Endodermal cell (in vitro differentiated cells): ENCODE data around the gene SPATA33. TPM values are rescaled to one million over a fixed set of nuclear protein-coding genes. Genes with fewer than 3 reads are reported as not detected.
A peak's percentile ranks its signal among the peaks of the same experiment; 100 is the strongest.
"Not testable (repeated sequence)": the region's sequence is repeated elsewhere in the genome, so short reads cannot be mapped to it uniquely, and the experiment has no call there.

Experiments used
- DNase-seq: peaks from one replicate; pipeline ENCODE4 v3.0.0-alpha.2; 2017
- H3K27ac ChIP-seq: 2 replicates; pipeline ENCODE4 v1.5.1; 2013; ENCODE audit warnings: mild to moderate bottlenecking, low read depth, low read length, moderate library complexity
- H3K27me3 ChIP-seq: 2 replicates; pipeline ENCODE4 v1.6.1; 2013; ENCODE audit warnings: mild to moderate bottlenecking, low read length, moderate library complexity; ENCODE audit not compliant: insufficient read depth, control insufficient read depth, poor library complexity, severe bottlenecking
- H3K36me3 ChIP-seq: 2 replicates; pipeline ENCODE4 v1.7.0; 2013; ENCODE audit warnings: mild to moderate bottlenecking, low read length, moderate library complexity; ENCODE audit not compliant: control insufficient read depth, insufficient read depth
- H3K4me1 ChIP-seq: one replicate; pipeline ENCODE4 v1.7.0; 2013; ENCODE audit warnings: low read length; ENCODE audit not compliant: control insufficient read depth, insufficient read depth
- H3K4me3 ChIP-seq: 2 replicates; pipeline ENCODE4 v1.5.1; 2013; ENCODE audit warnings: mild to moderate bottlenecking, low read length, moderate library complexity
- H3K9ac ChIP-seq: 2 replicates; pipeline ENCODE4 v1.6.1; 2013; ENCODE audit warnings: mild to moderate bottlenecking, low read length, moderate library complexity; ENCODE audit not compliant: poor library complexity, severe bottlenecking; ENCODE audit errors: extremely low read depth
- H3K9me3 ChIP-seq: 2 replicates; pipeline ENCODE4 v1.6.1; 2013; ENCODE audit warnings: mild to moderate bottlenecking, low read length, moderate library complexity; ENCODE audit not compliant: control insufficient read depth
- H3K27ac Mint-ChIP-seq: 2 replicates; pipeline ENCODE4 v1.8.0; 2020; ENCODE audit warnings: mixed read lengths
- H3K27me3 Mint-ChIP-seq: 2 replicates; pipeline ENCODE4 v1.8.0; 2021; ENCODE audit warnings: mild to moderate bottlenecking, mixed read lengths; ENCODE audit not compliant: insufficient read depth
- H3K36me3 Mint-ChIP-seq: 2 replicates; pipeline ENCODE4 v1.8.0; 2020; ENCODE audit warnings: low read depth, mixed read lengths
- H3K4me1 Mint-ChIP-seq: 2 replicates; pipeline ENCODE4 v1.8.0; 2020; ENCODE audit warnings: mixed read lengths
- H3K4me3 Mint-ChIP-seq: 2 replicates; pipeline ENCODE4 v1.8.0; 2020; ENCODE audit warnings: mild to moderate bottlenecking, moderate library complexity, mixed read lengths
- H3K9me3 Mint-ChIP-seq: 2 replicates; pipeline ENCODE4 v1.8.0; 2020; ENCODE audit warnings: mild to moderate bottlenecking, mixed read lengths
- WGBS, 2 experiments: methylation state at CpG; one replicate each; pipeline versions ENCODE4 v1.1.5 to v1.1.7; 2013; ENCODE audit warnings: missing lambda C conversion rate in 2 of 2, mixed read lengths in 1 of 2; ENCODE audit not compliant: insufficient coverage in 1 of 2, insufficient read length in 1 of 2; 5-methylcytosine and 5-hydroxymethylcytosine counted together
- total RNA-seq, 2 donors: library from RNA; stranded (reverse); fragmentation: NEBNext Ultra II Directional in 1 of 2; extraction: Animal tissue kit (Norgen Biotek cat#: 25700) in 1 of 2; gene quantifications; 2 replicates in 1 of 2; 3 replicates in 1 of 2; pipeline ENCODE4 v1.2.1, GENCODE V29; 2021
- TF ChIP-seq, protein P1 (sequence below): fragments of 200-600 bp; sonication (generic); conservative IDR thresholded peaks from 2 replicates; pipeline ENCODE4 v1.5.0; 2021; ENCODE audit warnings: antibody characterized with exemption, mild to moderate bottlenecking

SPATA33 gene
- total RNA-seq, 2 donors from 2014 or later: 21.8 to 28.7 TPM

DNA sequence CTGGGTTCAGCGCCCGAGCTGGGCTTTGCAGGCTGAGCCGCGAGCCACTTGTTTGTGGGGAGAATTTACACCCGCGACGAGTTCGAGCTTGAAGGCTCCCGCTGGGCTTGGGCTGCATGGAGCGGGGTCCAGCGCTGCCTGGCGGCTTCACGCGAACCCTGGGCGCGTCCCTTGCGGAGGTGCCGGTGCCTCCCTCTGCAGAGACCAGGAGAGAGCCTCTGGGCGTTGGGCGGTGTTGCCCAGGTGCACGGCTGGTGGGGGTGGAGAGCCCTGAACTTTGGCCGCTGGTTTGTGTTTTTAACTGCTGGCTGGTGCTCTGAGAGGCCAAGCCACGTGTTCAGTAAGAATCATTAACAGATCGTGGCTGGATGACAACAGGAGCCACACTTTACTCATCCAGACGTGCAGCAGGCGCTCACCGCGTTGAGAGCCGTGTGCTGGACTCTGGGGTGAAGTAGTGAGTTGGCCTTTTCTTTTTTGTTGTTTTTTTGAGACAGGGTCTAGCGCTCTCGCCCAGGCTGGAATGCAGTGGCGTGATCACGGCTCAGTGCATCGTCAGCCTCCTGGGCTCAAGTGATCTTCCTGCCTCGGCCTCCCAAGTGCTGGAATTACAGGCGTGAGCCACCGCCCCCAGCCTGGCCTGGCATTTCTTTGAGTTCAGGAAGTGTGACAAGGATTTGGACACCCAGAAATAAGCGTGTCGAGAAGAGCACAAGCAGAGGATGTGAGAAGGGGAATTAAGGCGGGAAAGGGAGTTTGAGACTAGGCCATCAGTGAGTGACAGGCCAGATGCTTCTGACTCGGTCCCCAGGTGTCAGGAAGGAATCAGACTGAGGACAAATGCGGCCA, 29.7 kb downstream of the SPATA33 start:
- peak overlapping the region; percentile 87 for H3K4me3 ChIP-seq
- Mint-ChIP-seq H3K9me3 (peaks cover 37% of the 10 kb centered on the region), H3K36me3 (peaks cover 78% of the 10 kb centered on the region), H3K27me3 (no peaks in the 10 kb centered on the region), H3K4me1 (peaks cover 6% of the 10 kb centered on the region), H3K4me3 (peak overlapping the region; percentile 73), H3K27ac (peak overlapping the region; percentile 93)
- H3K36me3 ChIP-seq: peaks cover 58% of the 10 kb centered on the region
- peak overlapping the region; percentile 77 for H3K9ac ChIP-seq
- no peaks in the 10 kb centered on the region for H3K27me3 ChIP-seq
- peak overlapping the region; percentile 61 for H3K27ac ChIP-seq
- TF ChIP-seq, protein P1, sequence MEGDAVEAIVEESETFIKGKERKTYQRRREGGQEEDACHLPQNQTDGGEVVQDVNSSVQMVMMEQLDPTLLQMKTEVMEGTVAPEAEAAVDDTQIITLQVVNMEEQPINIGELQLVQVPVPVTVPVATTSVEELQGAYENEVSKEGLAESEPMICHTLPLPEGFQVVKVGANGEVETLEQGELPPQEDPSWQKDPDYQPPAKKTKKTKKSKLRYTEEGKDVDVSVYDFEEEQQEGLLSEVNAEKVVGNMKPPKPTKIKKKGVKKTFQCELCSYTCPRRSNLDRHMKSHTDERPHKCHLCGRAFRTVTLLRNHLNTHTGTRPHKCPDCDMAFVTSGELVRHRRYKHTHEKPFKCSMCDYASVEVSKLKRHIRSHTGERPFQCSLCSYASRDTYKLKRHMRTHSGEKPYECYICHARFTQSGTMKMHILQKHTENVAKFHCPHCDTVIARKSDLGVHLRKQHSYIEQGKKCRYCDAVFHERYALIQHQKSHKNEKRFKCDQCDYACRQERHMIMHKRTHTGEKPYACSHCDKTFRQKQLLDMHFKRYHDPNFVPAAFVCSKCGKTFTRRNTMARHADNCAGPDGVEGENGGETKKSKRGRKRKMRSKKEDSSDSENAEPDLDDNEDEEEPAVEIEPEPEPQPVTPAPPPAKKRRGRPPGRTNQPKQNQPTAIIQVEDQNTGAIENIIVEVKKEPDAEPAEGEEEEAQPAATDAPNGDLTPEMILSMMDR: peak; percentile 22
- peak; percentile 80 for DNase-seq
- no peaks in the 10 kb centered on the region for H3K4me1 ChIP-seq
- 30 to 38% methylated on average over 26 to 42 of the region's 42 CpGs for WGBS, 2 experiments
- peaks cover 39% of the 10 kb centered on the region for H3K9me3 ChIP-seq

DNA sequence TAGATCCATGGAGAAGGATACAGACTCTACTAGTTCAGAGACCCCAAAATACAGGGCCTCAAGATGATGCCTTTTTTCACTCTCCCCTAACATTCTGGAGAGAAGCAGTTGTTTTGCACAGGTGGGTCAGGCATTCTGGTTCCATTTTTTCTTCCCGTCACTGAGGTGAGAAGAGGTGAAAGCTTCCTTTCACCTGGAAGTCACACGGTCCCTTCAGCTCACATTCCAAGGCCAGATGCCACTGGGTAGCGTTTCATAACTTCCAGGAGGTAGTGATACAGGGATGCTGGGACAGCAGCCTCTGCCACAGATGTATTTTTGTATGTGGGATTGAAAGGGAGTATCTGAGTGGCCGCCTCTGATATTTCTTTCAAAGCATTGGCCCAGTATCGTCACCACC, 30.8 kb downstream of the SPATA33 start:
- Mint-ChIP-seq H3K4me3 (peak overlapping the region; percentile 73), H3K4me1 (peaks cover 6% of the 10 kb centered on the region), H3K27me3 (no peaks in the 10 kb centered on the region), H3K27ac (no peak overlapping the region), H3K9me3 (peaks cover 26% of the 10 kb centered on the region), H3K36me3 (peaks cover 75% of the 10 kb centered on the region)
- H3K9me3 ChIP-seq: peaks cover 28% of the 10 kb centered on the region
- H3K27ac ChIP-seq: no peak overlapping the region
- no peak overlapping the region for H3K9ac ChIP-seq
- DNase-seq: no peak
- no peaks in the 10 kb centered on the region for H3K4me1 ChIP-seq
- no peaks in the 10 kb centered on the region for H3K27me3 ChIP-seq
- H3K4me3 ChIP-seq: no peak overlapping the region
- 92 to 98% methylated on average over 4 to 5 of the region's 5 CpGs for WGBS, 2 experiments
- TF ChIP-seq, protein P1: no peak
- H3K36me3 ChIP-seq: peaks cover 58% of the 10 kb centered on the region

DNA sequence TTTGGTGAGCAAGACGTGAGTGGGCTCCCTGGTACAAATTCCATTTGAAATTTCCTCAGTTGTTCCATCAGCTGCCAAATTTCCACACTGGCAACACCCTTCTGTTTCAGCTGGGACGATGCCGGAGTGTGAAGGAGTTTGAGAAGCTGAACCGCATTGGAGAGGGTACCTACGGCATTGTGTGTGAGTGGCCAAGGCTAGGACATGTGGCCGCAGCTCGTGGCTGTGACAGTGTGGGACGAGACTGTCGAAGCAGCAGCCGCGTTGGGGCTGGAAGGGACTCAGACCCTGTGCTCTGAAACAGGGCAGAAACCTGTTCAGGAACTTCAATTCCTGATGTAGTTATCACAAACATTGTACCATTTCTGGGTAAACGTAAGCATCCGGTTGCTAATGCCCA, 31.5 kb downstream of the SPATA33 start:
- Mint-ChIP-seq H3K27ac (no peak overlapping the region), H3K4me1 (peaks cover 6% of the 10 kb centered on the region), H3K9me3 (peaks cover 19% of the 10 kb centered on the region), H3K27me3 (no peaks in the 10 kb centered on the region), H3K4me3 (no peak overlapping the region), H3K36me3 (peaks cover 75% of the 10 kb centered on the region)
- Histone ChIP-seq H3K27me3 (no peaks in the 10 kb centered on the region), H3K9ac (no peak overlapping the region), H3K36me3 (peaks cover 54% of the 10 kb centered on the region), H3K4me1 (no peaks in the 10 kb centered on the region), H3K9me3 (peaks cover 20% of the 10 kb centered on the region), H3K27ac (no peak overlapping the region), H3K4me3 (no peak overlapping the region)
- 97% methylated on average over 12 to 13 of the region's 13 CpGs for WGBS, 2 experiments
- DNase-seq: no peak
- TF ChIP-seq, protein P1: no peak

DNA sequence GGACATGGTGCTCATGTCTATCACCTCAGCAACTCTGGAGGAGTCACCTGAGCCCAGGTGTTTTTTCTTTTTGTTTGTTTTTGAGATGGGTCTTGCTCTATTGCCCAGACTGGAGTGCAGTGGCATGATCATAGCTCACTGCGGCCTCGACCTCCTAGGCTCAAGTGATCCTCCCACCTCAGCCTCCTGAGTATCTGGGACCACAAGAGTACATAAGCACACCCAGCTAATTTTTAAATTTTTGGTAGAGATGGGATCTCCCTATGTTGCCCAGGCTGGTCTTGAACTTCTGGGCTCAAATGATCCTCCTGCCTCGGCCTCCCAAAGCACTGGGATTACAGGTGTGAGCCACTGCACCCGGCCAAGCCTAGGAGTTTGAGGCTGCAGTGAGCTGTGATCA, 32.0 kb downstream of the SPATA33 start:
- H3K9ac ChIP-seq, H3K4me1 ChIP-seq, DNase-seq, H3K4me3 Mint-ChIP-seq, H3K27ac ChIP-seq, H3K4me1 Mint-ChIP-seq, H3K27ac Mint-ChIP-seq, H3K4me3 ChIP-seq, H3K27me3 ChIP-seq, H3K27me3 Mint-ChIP-seq: not testable (repeated sequence)
- 94 to 96% methylated on average over 4 of the region's 4 CpGs for WGBS, 2 experiments
- Histone ChIP-seq H3K36me3 (peaks cover 51% of the 10 kb centered on the region), H3K9me3 (peaks cover 15% of the 10 kb centered on the region)
- H3K9me3 Mint-ChIP-seq: peaks cover 14% of the 10 kb centered on the region
- H3K36me3 Mint-ChIP-seq: peaks cover 70% of the 10 kb centered on the region
